ENCODE results near the gene GTF3A.

Gene GTF3A

GRCh38 chr13:27448308-27448707 is 23.9 kb downstream of the GTF3A start:
- DNase-seq (ENCODE audit: low read depth), result no peak

- DNase-seq (ENCODE audit: low read depth), result no peak
Measured at GRCh38 chr13:27449081-27449603, 24.7 kb downstream of the GTF3A start.

GRCh38 chr13:27449936-27450828 is 25.8 kb downstream of the GTF3A start, which contains the start of gene MTIF3:
TSS of gene MTIF3 (minus strand) at chr13:27450564. CDS start at chr13:27440448, 10,116 bp downstream.
- peak; percentile 98 for DNase-seq (ENCODE audit: low read depth)

- DNase-seq (ENCODE audit: low read depth), result no peak
Measured at GRCh38 chr13:27450921-27451471, 26.6 kb downstream of the GTF3A start.

- DNase-seq (ENCODE audit: low read depth), result no peak
Measured at GRCh38 chr13:27455331-27455855, 31.0 kb downstream of the GTF3A start.

- DNase-seq (ENCODE audit: low read depth), result no peak
Measured at GRCh38 chr13:27461940-27462584, 37.6 kb downstream of the GTF3A start.

GRCh38 chr13:27463500-27463899 is 39.1 kb downstream of the GTF3A start:
- DNase-seq (ENCODE audit: low read depth), result no peak

- no peak for DNase-seq (ENCODE audit: low read depth)
Measured at GRCh38 chr13:27465611-27466010, 41.2 kb downstream of the GTF3A start.

- no peak for DNase-seq (ENCODE audit: low read depth)
Measured at GRCh38 chr13:27466513-27466912, 42.1 kb downstream of the GTF3A start.

GRCh38 chr13:27470075-27470820 is 45.8 kb downstream of the GTF3A start:
- no peak for DNase-seq (ENCODE audit: low read depth)

- DNase-seq (ENCODE audit: low read depth), result no peak
Measured at GRCh38 chr13:27472441-27472840, 48.0 kb downstream of the GTF3A start.

- DNase-seq (ENCODE audit: low read depth), result no peak
Measured at GRCh38 chr13:27472941-27473340, 48.5 kb downstream of the GTF3A start.

- no peak for DNase-seq (ENCODE audit: low read depth)
Measured at GRCh38 chr13:27474751-27475268, 50.4 kb downstream of the GTF3A start.

- no peak for DNase-seq (ENCODE audit: low read depth)
Measured at GRCh38 chr13:27476943-27477703, 52.7 kb downstream of the GTF3A start.

GRCh38 chr13:27481766-27482165 is 57.3 kb downstream of the GTF3A start:
- no peak for DNase-seq (ENCODE audit: low read depth)

GRCh38 chr13:27482983-27483382 is 58.6 kb downstream of the GTF3A start:
- no peak for DNase-seq (ENCODE audit: low read depth)

- DNase-seq (ENCODE audit: low read depth), result no peak
Measured at GRCh38 chr13:27483421-27483820, 59.0 kb downstream of the GTF3A start.
